Peyer's patch (tissue), 4 donors: ENCODE data around the gene PRR7. TPM values are rescaled to one million over a fixed set of nuclear protein-coding genes. Genes with fewer than 3 reads are reported as not detected.
A peak's percentile ranks its signal among the peaks of the same experiment; 100 is the strongest.

ENCODE experiments used
- DNase-seq, 3 donors: peaks; one replicate each; pipeline ENCODE4 v3.0.0-alpha.2; 2017 to 2019
- H3K27ac ChIP-seq, 4 donors: fragments of 200-600 bp; sonication (generic); one replicate each; pipeline ENCODE4 v1.5.1; 2016 to 2019
- H3K27me3 ChIP-seq, 2 donors: fragments of 200-600 bp; sonication (generic); one replicate each; pipeline ENCODE4 v1.5.1; 2019
- H3K36me3 ChIP-seq, 3 donors: fragments of 200-600 bp; sonication (generic); one replicate each; pipeline ENCODE4 v1.5.1; 2016 to 2019
- H3K4me1 ChIP-seq, 4 donors: fragments of 200-600 bp; sonication (generic); one replicate each; pipeline ENCODE4 v1.5.1; 2016 to 2019
- H3K4me3 ChIP-seq, 4 donors: fragments of 200-600 bp; sonication (generic); 1 replicate in 3 of 4; 2 replicates in 1 of 4; pipeline ENCODE4 v1.5.1; 2016 to 2019; ENCODE audit warnings: mild to moderate bottlenecking in 1 of 4
- H3K9me3 ChIP-seq, 4 donors: fragments of 200-600 bp; sonication (generic); one replicate each; pipeline ENCODE4 v1.5.1; 2016 to 2019; ENCODE audit warnings: mild to moderate bottlenecking in 1 of 4
- CTCF ChIP-seq, 6 experiments: fragments of 450-650 bp in 4 of 6; fragments of 200-600 bp in 2 of 6; sonication (generic) in 1 of 6; IDR thresholded peaks; one replicate each; pipeline ENCODE4 v1.5.1; 2017 to 2019; ENCODE audit warnings: antibody characterized with exemption in 6 of 6, mild to moderate bottlenecking in 3 of 6, moderate library complexity in 1 of 6
- POLR2A ChIP-seq, 2 donors: fragments of 450-650 bp; IDR thresholded peaks; one replicate each; pipeline ENCODE4 v1.5.1; 2017; ENCODE audit warnings: antibody characterized with exemption in 2 of 2, mild to moderate bottlenecking in 2 of 2, moderate library complexity in 2 of 2
- total RNA-seq, 4 donors: library from RNA; depleted of rRNA; stranded (reverse); fragments of >200 nt; gene quantifications; one replicate each; pipeline ENCODE4 v1.1.0, GENCODE V29; 2016

PRR7 gene
- total RNA-seq, 4 donors from 2014 or later: 0.70 to 2.2 (median 1.9) TPM; not detected in 1

GRCh38 chr5:177489119-177489716, 42.6 kb downstream of the PRR7 start:
- no peak overlapping the region for H3K27ac ChIP-seq
- H3K36me3 ChIP-seq: peaks cover 0 to 42% (median 0%) of the 10 kb centered on the region in 3 donors
- DNase-seq: peak in 1 of 3 donors; percentile 71
- peaks cover 0 to 35% (median 3%) of the 10 kb centered on the region in 4 donors for H3K4me1 ChIP-seq
- H3K4me3 ChIP-seq: no peak overlapping the region
- no peaks in the 10 kb centered on the region for H3K27me3 ChIP-seq
- no peaks in the 10 kb centered on the region for H3K9me3 ChIP-seq
- TF ChIP-seq POLR2A (IDR thresholded peaks at IDR 0.05) (no peak), CTCF (IDR thresholded peaks at IDR 0.05) (peak in 4 of 6 experiments; percentile 6 to 26 (median 22))

GRCh38 chr5:177490311-177490991, 43.8 kb downstream of the PRR7 start:
- no peak overlapping the region for H3K4me3 ChIP-seq
- no peaks in the 10 kb centered on the region for H3K27me3 ChIP-seq
- TF ChIP-seq CTCF (IDR thresholded peaks at IDR 0.05) (no peak), POLR2A (IDR thresholded peaks at IDR 0.05) (no peak)
- H3K36me3 ChIP-seq: peaks cover 0 to 42% (median 0%) of the 10 kb centered on the region in 3 donors
- DNase-seq: no peak
- H3K9me3 ChIP-seq: no peaks in the 10 kb centered on the region
- peaks cover 3 to 48% (median 15%) of the 10 kb centered on the region in 4 donors for H3K4me1 ChIP-seq
- peak overlapping the region in 1 of 4 donors; percentile 90 for H3K27ac ChIP-seq

GRCh38 chr5:177490992-177491391, 44.4 kb downstream of the PRR7 start:
- TF ChIP-seq POLR2A (IDR thresholded peaks at IDR 0.05) (no peak), CTCF (IDR thresholded peaks at IDR 0.05) (no peak)
- Histone ChIP-seq H3K36me3 (peaks cover 0 to 38% (median 0%) of the 10 kb centered on the region in 3 donors), H3K4me1 (peaks cover 7 to 48% (median 16%) of the 10 kb centered on the region in 4 donors), H3K9me3 (no peaks in the 10 kb centered on the region), H3K27ac (peak overlapping the region in 1 of 4 donors; percentile 90), H3K4me3 (no peak overlapping the region), H3K27me3 (no peaks in the 10 kb centered on the region)
- DNase-seq: no peak

- Histone ChIP-seq H3K9me3 (no peaks in the 10 kb centered on the region), H3K36me3 (peaks cover 0 to 38% (median 0%) of the 10 kb centered on the region in 3 donors), H3K4me3 (no peak overlapping the region), H3K27me3 (no peaks in the 10 kb centered on the region), H3K27ac (peak overlapping the region in 1 of 4 donors; percentile 90), H3K4me1 (peaks cover 7 to 52% (median 19%) of the 10 kb centered on the region in 4 donors)
- no peak for TF ChIP-seq POLR2A (IDR thresholded peaks at IDR 0.05)
- TF ChIP-seq CTCF (IDR thresholded peaks at IDR 0.05): peak; percentile 25 to 70 (median 54)
- no peak for DNase-seq
Observed at GRCh38 chr5:177491429-177491945, 44.9 kb downstream of the PRR7 start.

GRCh38 chr5:177491983-177492746, 45.6 kb downstream of the PRR7 start:
- peak overlapping the region in 1 of 4 donors; percentile 90 for H3K27ac ChIP-seq
- peaks cover 0 to 36% (median 0%) of the 10 kb centered on the region in 3 donors for H3K36me3 ChIP-seq

More at GRCh38 chr5:177491983-177492746, 45.6 kb downstream of the PRR7 start:
- DNase-seq: no peak
- Histone ChIP-seq H3K4me3 (no peak overlapping the region), H3K4me1 (peaks cover 7 to 55% (median 23%) of the 10 kb centered on the region in 4 donors), H3K9me3 (no peaks in the 10 kb centered on the region), H3K27me3 (no peaks in the 10 kb centered on the region)
- TF ChIP-seq POLR2A (IDR thresholded peaks at IDR 0.05) (no peak), CTCF (IDR thresholded peaks at IDR 0.05) (no peak)
